ENCODE results near the gene GEMIN7. TPM values are rescaled to one million over a fixed set of nuclear protein-coding genes. Genes with fewer than 3 reads are reported as not detected.

GEMIN7 gene
- total and polyA plus RNA-seq, 2 of the 13 experiments (the other 11 are each of a cell fraction or from before 2014, with no cell fraction given) = 24.1 to 30.6 TPM

DNA sequence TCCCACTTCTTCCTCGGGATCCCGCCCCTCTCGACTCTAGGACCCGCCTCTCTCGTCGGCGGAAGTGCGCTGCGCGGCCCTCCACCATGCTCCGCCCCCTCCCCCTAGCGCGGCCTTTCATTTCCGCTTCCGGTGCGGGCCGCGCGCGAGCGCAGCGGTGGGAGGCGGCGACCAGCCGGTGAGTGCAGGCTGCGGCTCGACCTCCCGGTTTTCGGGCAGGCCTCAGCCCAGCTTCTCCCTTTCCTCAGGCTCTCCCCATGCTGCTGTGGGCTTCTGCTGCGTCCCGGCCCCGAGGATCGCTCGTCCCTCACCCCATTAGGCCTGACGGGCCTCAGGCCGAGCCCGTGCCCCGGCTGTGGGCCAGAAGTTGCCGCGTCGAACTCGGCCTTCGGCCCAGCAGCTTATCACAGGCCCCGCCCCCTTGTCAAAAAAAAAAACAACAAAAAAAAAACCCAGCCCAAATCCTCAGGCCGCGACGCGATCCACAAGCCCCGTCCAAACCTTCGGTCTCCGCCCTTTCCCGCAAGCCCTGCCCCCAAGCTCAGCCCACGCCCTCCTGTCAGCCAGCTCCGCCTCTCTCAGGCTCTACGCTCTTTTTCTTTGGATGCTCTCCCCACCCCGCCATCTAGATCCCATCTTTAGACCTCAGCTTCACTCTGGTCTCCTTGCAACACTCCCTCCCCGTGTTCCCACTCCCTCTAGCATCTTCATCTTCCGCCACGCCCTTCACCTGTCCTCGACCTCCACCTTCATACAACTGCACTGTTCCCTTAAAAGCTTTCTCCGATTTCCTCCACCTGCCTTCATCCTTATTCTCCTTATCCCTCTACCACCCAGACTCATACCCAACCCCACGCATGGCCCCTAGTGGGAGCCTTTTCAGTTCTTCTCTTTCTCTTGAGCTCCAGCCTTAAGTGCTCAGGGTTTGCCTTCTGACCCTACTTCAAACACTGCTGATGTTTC, 39.8 kb upstream of the GEMIN7 start, which contains the start of gene CLASRP (continued):
- TF ChIP-seq KDM1A (CRISPR knock-in tag; IDR thresholded peaks at IDR 0.05) (no peak), ATF7 (IDR thresholded peaks at IDR 0.05) (no peak), ATF7 (CRISPR knock-in tag; IDR thresholded peaks at IDR 0.05) (no peak), HOXA7 (CRISPR knock-in tag; IDR thresholded peaks at IDR 0.05) (no peak), ZNF558 (CRISPR knock-in tag; IDR thresholded peaks at IDR 0.05; ENCODE audit: borderline replicate concordance) (no peak), NR3C1 (CRISPR knock-in tag; IDR thresholded peaks at IDR 0.05) (no peak), FOXK2 (IDR thresholded peaks at IDR 0.05) (no peak), ZNF781 (CRISPR knock-in tag; IDR thresholded peaks at IDR 0.05; ENCODE audit: borderline replicate concordance, not compliant biosample characterization) (peak; percentile 21), ZNF883 (CRISPR knock-in tag; IDR thresholded peaks at IDR 0.05; ENCODE audit: not compliant biosample characterization) (peak; percentile 66), STAT5B (CRISPR knock-in tag; IDR thresholded peaks at IDR 0.05) (no peak), ZNF577 (CRISPR knock-in tag; IDR thresholded peaks at IDR 0.05; ENCODE audit: borderline replicate concordance, low read depth) (no peak), ZNF556 (CRISPR knock-in tag; IDR thresholded peaks at IDR 0.05; ENCODE audit: borderline replicate concordance) (no peak), MEIS1 (CRISPR knock-in tag; IDR thresholded peaks at IDR 0.05; ENCODE audit: borderline replicate concordance) (no peak), ZNF570 (CRISPR knock-in tag; IDR thresholded peaks at IDR 0.05; ENCODE audit: borderline replicate concordance) (no peak), SMAD3 (CRISPR knock-in tag; IDR thresholded peaks at IDR 0.05) (no peak), HMG20A (CRISPR knock-in tag; IDR thresholded peaks at IDR 0.05; ENCODE audit: borderline replicate concordance) (no peak), MEF2D (CRISPR knock-in tag; IDR thresholded peaks at IDR 0.05) (peak; percentile 50; the same call in 1 of the 2 replicates), ARID2 (CRISPR knock-in tag; IDR thresholded peaks at IDR 0.05; ENCODE audit: borderline replicate concordance) (no peak), ZNF549 (CRISPR knock-in tag; IDR thresholded peaks at IDR 0.05) (no peak), SMARCE1 (IDR thresholded peaks at IDR 0.05; ENCODE audit: borderline replicate concordance) (no peak), ZNF20 (CRISPR knock-in tag; IDR thresholded peaks at IDR 0.05) (no peak), SMC3 (IDR thresholded peaks at IDR 0.05; ENCODE audit: low read length) (no peak), ZNF235 (CRISPR knock-in tag; IDR thresholded peaks at IDR 0.05; ENCODE audit: borderline replicate concordance) (no peak), AGO1 (IDR thresholded peaks at IDR 0.05; ENCODE audit: low read depth, low read length, poor library complexity, severe bottlenecking) (peak; percentile 80), RBM22 (optimal IDR thresholded peaks at IDR 0.05; ENCODE audit: low read length) (no peak), ZNF562 (CRISPR knock-in tag; IDR thresholded peaks at IDR 0.05; ENCODE audit: borderline replicate concordance) (no peak), ZNF75D (CRISPR knock-in tag; IDR thresholded peaks at IDR 0.05; ENCODE audit: borderline replicate concordance) (no peak), KAT7 (CRISPR knock-in tag; IDR thresholded peaks at IDR 0.05; ENCODE audit: borderline replicate concordance) (peak; percentile 63; the same call in 1 of the 2 replicates)
- TF ChIP-seq, protein P1, sequence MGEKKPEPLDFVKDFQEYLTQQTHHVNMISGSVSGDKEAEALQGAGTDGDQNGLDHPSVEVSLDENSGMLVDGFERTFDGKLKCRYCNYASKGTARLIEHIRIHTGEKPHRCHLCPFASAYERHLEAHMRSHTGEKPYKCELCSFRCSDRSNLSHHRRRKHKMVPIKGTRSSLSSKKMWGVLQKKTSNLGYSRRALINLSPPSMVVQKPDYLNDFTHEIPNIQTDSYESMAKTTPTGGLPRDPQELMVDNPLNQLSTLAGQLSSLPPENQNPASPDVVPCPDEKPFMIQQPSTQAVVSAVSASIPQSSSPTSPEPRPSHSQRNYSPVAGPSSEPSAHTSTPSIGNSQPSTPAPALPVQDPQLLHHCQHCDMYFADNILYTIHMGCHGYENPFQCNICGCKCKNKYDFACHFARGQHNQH (CRISPR knock-in tag; IDR thresholded peaks at IDR 0.05) = no peak
- TF ChIP-seq, protein P2, sequence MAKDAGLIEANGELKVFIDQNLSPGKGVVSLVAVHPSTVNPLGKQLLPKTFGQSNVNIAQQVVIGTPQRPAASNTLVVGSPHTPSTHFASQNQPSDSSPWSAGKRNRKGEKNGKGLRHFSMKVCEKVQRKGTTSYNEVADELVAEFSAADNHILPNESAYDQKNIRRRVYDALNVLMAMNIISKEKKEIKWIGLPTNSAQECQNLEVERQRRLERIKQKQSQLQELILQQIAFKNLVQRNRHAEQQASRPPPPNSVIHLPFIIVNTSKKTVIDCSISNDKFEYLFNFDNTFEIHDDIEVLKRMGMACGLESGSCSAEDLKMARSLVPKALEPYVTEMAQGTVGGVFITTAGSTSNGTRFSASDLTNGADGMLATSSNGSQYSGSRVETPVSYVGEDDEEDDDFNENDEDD (CRISPR knock-in tag; IDR thresholded peaks at IDR 0.05; ENCODE audit: borderline replicate concordance) = peak; percentile 53; the same call in 1 of the 2 replicates
